GM19023 (cell line): ENCODE measurements around the gene MPHOSPH10.
"Not testable (repeated sequence)": the region's sequence is repeated elsewhere in the genome, so short reads cannot be mapped to it uniquely, and the experiment has no call there.

ENCODE experiments used
- ATAC-seq: cut with Tn5 transposase; IDR thresholded peaks from one replicate; pipeline ENCODE4 v1.9.1; 2021; ENCODE audit warnings: mild to moderate bottlenecking, moderate library complexity; ENCODE audit not compliant: unreplicated experiment

MPHOSPH10 gene

GRCh38 chr2:71121479-71121878 is 9.0 kb upstream of the MPHOSPH10 start:
- no peak for ATAC-seq

- ATAC-seq = no peak
These were observed 7.8 kb upstream of the MPHOSPH10 start for GRCh38 chr2:71122387-71123298.

- ATAC-seq = no peak
These were observed 4.7 kb upstream of the MPHOSPH10 start for GRCh38 chr2:71125506-71126294.

GRCh38 chr2:71126957-71127356 is 3.5 kb upstream of the MPHOSPH10 start:
- ATAC-seq = no peak

GRCh38 chr2:71129114-71129901 is 1.1 kb upstream of the MPHOSPH10 start:
- no peak for ATAC-seq

GRCh38 chr2:71129902-71130151 is 607 bp upstream of the MPHOSPH10 start:
- peak; percentile 52 for ATAC-seq

- no peak for ATAC-seq
These were observed 441 bp downstream of the MPHOSPH10 start for GRCh38 chr2:71130905-71131244.

- not testable (repeated sequence) for ATAC-seq
These were observed 1.1 kb downstream of the MPHOSPH10 start for GRCh38 chr2:71131387-71132166.

GRCh38 chr2:71133603-71134002 is 3.2 kb downstream of the MPHOSPH10 start:
- ATAC-seq = no peak

- ATAC-seq = no peak
These were observed 5.7 kb downstream of the MPHOSPH10 start for GRCh38 chr2:71136174-71136573.

- no peak for ATAC-seq
These were observed 13.3 kb downstream of the MPHOSPH10 start for GRCh38 chr2:71143782-71144181.

GRCh38 chr2:71148506-71149063 is 18.2 kb downstream of the MPHOSPH10 start:
- no peak for ATAC-seq

- ATAC-seq = no peak
These were observed 19.8 kb downstream of the MPHOSPH10 start for GRCh38 chr2:71150082-71150816.

GRCh38 chr2:71151620-71152019 is 21.2 kb downstream of the MPHOSPH10 start:
- no peak for ATAC-seq

GRCh38 chr2:71153585-71154224 is 23.3 kb downstream of the MPHOSPH10 start:
- ATAC-seq = no peak

GRCh38 chr2:71154279-71154678 is 23.8 kb downstream of the MPHOSPH10 start:
- no peak for ATAC-seq

- peak; percentile 73 for ATAC-seq
These were observed 24.4 kb downstream of the MPHOSPH10 start for GRCh38 chr2:71154798-71155197.

- ATAC-seq = no peak
These were observed 25.4 kb downstream of the MPHOSPH10 start for GRCh38 chr2:71155846-71156245.

GRCh38 chr2:71156573-71156972 is 26.1 kb downstream of the MPHOSPH10 start:
- ATAC-seq = no peak
